ENCODE results near the gene TGM2.

Gene TGM2

DNA sequence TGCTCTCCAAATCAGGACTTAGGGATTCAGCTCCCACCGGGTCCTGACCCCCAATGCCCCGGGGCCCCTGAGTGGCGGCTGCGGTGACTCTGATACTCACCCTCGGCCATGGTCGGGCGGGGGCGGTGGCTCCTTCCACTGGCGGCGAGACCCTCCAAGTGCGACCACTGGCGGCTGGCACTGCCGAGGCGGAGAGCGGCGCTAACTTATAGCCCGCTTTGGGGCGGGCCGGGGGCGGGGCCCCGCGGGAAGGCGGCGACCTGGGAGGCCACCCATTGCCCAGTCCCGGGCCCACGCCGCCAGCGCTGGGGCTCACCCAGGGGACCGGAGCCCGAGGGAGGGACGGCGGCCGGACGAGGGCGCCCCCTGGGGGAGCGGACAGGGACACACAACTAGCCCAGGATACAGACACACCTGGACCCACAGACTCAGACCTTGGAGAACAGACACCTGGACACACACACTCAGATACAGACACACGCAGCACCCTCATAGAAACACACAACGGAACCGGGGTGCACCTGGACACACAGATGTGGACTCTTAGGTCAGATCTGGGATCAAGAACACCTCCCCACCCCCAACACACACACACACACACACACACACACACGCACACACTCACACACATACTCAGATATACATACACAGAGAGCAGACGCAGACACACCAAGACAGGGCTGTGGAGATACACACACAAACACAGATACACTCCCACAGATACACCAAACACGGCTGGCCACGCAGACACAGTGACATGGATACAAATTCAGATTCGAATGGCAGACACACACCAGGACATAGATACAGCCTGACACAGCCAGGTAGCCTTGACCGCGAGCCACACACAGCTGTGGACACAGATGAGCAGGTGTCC lies at the start of gene TGM2:
Gene TGM2, minus strand, starts transcription at position 182 of the 877 bp plus-strand sequence. Its CDS starts 72 bp downstream, at position 110.
- peak; percentile 36 to 38 for DNase-seq

DNA sequence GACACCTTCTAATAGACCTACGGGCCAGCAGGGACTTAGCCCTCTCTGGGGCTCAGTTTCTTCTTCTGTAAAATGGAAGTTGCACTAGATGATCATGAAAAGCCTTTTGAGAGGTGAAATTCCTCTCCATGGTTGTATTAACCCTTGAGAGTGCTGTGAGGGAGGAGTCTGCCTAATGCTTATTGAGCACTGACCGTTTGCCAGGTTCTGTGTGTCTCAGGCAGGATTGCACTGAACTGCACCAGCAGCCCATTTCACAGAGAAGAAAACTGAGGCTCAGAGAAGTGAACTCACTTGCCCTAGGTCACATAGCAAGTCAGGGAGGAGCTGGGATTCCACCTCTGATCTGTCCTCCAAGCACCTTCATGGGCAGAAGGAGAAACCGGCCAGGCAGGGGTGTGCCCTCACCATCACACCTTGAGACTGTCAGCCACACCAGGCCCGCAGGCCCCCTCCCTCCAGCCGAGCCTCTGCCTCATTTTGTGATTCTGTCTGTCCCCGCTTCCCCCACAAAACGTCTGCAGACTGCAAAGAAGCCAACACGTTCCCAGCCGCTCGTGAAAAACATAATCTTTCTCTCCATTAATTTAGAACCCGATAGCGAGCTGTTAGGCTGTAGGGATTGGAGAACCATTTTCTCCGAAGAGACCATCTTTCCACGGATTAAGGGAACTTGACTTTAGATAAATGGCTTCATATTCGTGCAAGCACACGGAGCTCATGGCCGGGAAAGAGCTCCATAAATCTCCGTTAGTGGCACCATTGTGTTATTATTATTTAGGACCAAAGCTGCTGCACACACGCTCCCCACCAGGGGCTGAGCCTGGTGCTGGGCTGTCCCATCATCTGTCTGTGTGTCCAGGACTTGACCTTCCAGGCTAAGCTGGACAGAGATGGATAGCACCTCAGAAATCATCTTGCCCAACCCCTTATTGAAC lies 49.5 kb upstream of the TGM2 start:
- no peak for DNase-seq

DNA sequence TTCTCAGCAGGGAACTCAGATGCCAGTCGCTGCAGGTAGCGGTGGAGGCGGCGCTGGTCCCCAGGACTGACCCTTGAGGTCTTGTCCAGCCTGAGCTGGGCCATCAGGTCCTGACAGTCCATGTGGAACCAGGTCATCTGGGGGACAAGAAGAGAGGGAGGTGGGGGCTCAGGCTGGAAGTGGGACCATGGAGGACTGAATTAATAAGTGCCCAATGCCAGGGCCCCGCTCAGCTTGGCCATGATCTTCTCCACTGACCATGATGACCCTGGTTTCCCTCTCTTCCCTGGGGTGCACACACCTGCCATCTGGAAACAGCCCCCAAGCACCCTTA lies 48.5 kb upstream of the TGM2 start:
- DNase-seq, result no peak

DNA sequence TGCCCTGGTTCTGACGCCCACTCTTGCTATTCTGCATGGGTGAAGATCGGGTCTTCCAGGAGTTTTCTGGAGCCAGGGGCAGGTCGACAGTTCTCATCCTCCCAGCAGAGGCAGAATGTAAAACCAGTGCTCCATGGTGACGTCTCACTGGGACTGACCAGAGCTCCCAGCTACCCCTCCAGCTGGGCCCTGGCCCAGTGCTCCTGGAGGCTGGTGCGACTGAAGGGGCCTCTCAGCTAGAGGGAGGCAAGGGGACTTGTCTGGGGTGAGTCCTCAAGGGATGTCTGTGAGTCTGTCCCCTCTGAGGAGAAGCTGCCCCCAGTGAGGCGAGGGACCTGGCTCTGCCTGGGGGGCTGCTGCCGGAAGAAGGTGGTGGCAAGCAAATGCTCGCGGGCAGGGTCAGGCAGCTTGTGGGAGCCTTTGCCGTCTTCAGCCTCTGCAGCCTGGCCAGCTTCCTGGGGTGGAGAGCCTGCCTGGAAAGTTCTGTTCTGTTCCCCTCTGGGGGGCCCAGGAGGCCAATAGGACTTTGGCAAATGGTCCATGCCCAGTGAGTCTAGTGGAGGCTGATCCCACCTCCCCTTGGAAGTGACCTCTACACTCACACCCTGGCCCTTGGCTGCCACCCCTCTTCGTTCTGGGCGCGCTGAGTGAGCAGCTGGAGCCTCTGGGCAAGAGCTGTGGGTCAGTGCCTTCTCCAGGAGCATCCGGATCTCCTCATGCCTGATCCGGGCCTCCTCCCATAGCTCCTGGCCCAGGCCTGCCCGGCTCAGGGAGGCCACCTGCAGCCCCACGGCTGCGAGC lies 47.9 kb upstream of the TGM2 start:
- no peak for DNase-seq

DNA sequence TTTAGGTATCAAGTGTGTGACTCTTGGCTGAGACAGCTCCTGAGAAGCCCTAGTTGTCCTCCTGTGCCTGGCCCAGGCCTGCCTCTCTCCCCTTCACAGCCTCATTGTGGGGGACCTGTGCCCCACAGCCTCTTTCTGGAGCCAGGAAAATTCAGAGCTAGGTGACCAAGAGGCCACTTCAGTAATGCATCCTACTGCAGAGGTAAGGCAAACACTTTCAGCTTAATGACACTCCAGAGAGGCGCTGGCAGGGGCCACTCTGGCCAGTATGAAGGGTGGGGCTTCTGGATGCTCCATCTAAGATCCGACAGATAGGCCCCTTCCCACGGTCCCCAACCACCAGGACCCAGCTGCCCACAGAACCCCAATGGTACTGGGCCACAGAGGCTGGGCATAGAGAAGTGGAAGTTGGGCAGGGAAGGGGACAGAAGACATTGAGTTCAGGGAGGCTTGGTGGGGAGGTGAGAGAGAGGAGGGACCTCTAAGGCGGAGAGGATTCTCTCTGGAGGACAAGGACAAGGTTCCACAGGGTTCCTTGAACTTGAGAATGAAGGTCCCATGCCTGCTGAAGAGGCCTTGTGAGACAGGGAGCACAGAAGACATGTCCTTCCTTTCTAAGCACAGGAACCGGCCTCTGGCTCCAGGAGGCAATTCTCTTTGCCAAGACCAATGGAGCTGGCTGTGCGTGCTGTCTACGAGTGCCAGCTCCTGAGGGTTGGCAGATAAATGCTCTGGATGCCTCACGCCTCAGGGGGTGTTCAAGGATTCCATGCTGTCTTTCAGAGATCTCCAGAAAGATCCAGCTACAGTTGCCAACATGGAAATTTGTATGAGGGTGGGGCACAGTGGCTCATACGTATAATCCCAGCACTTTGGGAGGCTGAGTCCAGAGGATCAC lies 46.4 kb upstream of the TGM2 start:
- DNase-seq, result no peak

GRCh38 chr20:38210741-38211140 lies 45.7 kb upstream of the TGM2 start:
- DNase-seq, result no peak

DNA sequence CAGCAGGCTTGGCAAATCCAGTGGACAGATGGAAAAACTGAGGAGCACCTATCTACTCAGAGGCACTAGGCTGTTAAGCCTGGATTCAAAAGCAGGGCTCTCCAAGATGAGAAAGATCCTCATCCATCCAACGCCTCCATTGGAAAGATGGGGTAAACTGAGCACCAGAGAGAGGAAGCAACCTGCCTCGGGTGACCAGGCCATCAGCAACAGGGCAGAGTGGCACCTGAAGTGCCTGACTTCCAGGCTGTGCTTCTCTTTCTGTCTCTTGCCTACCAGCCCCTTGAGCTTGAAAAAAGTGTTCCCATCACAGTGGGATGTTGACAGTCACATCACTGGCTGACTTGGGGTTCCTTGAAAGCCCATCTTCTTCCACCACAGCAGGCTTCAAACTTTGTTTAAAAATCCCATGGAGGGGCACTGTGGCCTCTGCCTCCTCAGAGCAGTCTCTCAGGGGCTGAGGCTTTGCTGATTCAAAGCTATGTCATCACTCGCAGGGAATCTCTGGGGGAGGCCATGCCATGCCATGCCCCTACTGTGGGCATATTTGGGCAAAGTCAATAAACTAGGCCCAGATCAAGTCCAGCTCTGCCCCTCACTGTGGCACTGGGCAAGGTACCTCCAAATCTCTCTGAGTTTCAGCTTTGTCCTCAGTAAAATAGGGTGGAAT lies 44.8 kb upstream of the TGM2 start:
- no peak for DNase-seq

DNA sequence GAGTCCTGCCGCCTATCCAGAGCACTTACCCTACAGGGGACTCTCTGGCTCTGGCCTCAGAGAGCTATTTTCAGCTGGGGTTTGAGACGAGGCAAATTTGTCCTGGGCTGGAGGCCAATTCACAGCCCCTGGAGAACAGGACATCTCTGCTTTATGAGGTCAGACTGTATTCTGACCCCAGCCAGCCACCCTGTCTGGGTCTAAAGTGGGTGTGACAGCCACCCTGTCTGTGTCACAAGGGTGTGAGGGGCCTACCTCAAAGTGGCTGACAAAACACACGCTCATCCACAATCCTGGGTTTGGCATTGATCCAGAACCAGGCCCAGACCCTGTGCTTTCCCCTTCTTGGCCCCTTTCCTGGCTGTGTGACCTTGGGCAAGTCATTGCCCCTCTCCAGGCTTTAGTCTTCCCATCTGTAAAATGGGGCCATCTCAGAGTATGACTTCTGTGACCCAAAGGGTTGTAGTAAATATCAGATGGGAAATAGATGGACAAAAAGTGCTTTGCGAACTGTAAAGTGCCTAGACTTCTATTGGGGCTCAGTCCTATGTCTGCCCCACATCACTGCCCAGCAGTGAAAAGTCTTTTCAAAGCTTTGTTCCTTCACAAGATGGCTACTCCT lies 44.1 kb upstream of the TGM2 start:
- DNase-seq, result no peak

DNA sequence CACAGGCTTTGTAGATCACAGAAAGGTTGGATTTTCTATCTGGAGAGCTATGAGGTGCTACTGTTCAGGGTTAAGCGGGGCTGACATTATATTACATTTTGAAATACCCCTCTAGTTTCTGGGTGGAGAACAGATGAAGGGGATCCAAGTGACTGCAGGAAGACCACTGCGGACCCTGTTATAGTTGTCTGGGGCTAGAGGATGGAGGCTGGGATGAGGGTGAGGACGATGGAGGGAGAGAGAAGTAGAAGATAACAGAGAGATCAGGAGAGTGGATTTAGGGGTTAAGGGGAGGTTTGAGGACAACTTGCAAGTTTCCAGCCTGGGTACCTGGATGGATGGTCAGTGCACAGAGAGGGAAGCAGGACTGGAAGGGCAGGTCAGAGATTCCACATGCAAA lies 43.5 kb upstream of the TGM2 start:
- DNase-seq, result no peak

DNA sequence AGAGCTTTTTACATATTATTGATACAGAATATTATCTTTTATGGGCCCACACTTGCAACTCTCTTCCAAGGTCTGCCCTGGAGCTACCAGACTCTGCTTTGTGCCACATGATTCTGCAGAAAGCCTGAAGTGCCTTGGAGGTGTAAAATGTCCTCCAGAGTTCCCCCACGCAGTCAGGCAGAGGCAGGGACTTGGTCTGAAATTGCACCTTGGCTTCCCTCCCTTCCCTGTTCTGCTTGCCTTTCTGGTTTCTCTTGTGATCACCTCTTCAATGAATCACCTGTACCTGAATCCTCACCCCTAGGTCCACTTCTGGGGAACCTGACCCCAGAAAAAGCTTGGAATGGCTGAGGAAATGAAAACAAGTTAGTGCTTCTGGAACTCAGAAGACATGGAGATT lies 43.0 kb upstream of the TGM2 start:
- DNase-seq, result no peak

GRCh38 chr20:38207621-38208020 lies 42.6 kb upstream of the TGM2 start:
- DNase-seq, result no peak

DNA sequence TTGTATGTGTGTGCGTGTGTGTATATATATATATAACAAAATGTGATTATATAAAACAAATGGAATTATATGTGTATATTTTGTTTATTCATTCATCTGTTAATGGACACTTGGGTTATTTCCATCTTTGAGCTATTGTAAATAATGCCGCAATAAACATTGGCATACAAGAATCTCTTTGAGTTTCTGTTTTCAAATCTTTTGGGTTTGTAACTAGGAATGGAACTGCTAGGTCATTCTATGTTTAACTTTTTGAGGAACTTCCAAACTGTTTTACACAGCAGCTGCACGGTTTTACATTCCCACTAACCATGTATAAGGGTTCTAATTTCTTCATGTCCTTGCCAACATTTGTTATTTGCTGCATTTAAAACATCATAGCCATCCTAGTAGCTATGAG lies 39.9 kb upstream of the TGM2 start:
- no peak for DNase-seq

- DNase-seq, result no peak
These were observed 38.9 kb upstream of the TGM2 start for GRCh38 chr20:38203981-38204357.

- DNase-seq, result no peak
These were observed 38.4 kb upstream of the TGM2 start for GRCh38 chr20:38203337-38203980.

GRCh38 chr20:38202982-38203293 lies 37.9 kb upstream of the TGM2 start:
- no peak for DNase-seq

DNA sequence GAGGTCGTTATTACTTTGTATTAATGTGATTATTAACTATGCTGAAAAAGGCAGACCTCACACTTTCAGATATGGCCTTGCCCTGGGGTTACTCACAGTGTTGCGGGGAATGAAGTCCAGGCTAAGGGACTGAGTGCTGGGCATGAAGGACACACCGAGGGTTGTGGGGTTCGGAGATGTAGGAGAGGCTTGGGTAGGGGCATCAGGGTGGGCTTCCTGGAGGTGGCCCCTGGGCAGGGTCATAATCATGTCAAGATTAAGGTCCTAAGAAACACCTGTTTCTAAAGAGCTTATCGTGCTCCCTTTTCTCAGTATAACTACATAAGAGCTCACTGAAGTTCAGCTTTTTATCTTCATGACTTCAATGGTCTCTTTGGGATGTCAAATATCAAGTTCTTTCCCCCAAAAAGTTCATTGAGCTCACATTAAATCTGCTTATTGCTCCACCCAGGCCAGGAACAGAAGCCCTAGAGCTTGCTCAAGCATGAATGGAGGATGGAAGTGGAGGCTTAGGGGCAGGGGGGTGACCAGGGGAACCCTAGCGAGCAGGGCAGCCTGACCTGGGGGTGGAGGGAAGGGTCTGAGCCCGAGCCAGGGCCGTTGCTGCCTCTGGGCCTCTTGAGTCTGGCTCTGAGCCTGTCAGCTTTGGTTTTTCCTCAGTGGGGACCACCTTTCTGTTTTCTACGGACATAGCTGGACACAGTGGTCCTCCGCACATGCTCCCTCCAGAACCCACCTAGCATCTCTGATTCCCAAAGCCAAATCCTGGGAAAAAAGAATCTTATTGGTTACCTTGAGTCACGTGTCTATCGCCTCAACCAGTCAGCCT lies 37.3 kb upstream of the TGM2 start:
- no peak for DNase-seq

DNA sequence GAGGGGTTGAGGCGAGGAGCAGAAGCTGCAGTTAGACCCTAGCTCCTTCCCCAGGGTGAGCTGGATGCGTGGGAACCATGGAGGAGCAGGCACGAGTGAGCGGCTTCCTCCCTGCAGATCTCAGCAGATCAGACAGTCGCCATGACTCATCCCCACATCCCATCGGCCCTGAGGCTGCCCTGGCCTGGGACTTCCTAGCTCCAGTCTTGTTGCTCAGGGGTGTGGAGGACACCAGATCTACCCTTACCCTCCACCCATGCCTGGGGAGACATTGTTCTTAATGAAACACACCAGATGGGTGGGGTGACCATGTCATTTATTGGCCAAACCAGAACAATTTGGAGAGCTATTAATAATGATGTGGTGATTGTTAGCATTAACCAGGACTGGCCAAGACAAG lies 36.3 kb upstream of the TGM2 start:
- DNase-seq, result no peak

- no peak for DNase-seq
These were observed 35.6 kb upstream of the TGM2 start for GRCh38 chr20:38200646-38201045.

GRCh38 chr20:38199501-38200390 lies 34.7 kb upstream of the TGM2 start:
- DNase-seq, result no peak
